Testis (tissue), 3 donors: ENCODE data around the gene SPP1. TPM values are rescaled to one million over a fixed set of nuclear protein-coding genes. Genes with fewer than 3 reads are reported as not detected.

Source experiments
- DNase-seq: peaks from one replicate; pipeline ENCODE4 v3.0.0-alpha.2; 2019
- H3K27ac ChIP-seq, 2 donors: fragments of 200-600 bp; sonication (generic); one replicate each; pipeline ENCODE4 v1.5.1; 2019
- H3K27me3 ChIP-seq: fragments of 200-600 bp; sonication (generic); one replicate; pipeline ENCODE4 v1.5.1; 2019
- H3K36me3 ChIP-seq: fragments of 200-600 bp; sonication (generic); one replicate; pipeline ENCODE4 v1.5.1; 2017; ENCODE audit warnings: low read depth; ENCODE audit errors: missing control alignments
- H3K4me1 ChIP-seq: fragments of 200-600 bp; sonication (generic); one replicate; pipeline ENCODE4 v1.5.1; 2019
- H3K4me3 ChIP-seq, 2 donors: fragments of 200-600 bp; sonication (generic); one replicate each; pipeline ENCODE4 v1.5.1; 2017 to 2019
- H3K9me3 ChIP-seq: fragments of 200-600 bp; sonication (generic); one replicate; pipeline ENCODE4 v1.5.1; 2017
- CTCF ChIP-seq, 3 experiments: fragments of 450-650 bp in 2 of 3; fragments of 200-600 bp in 1 of 3; sonication (generic) in 1 of 3; IDR thresholded peaks; one replicate each; pipeline ENCODE4 v1.5.1; 2016 to 2019; ENCODE audit warnings: antibody characterized with exemption in 3 of 3, mild to moderate bottlenecking in 2 of 3, moderate library complexity in 1 of 3
- POLR2A ChIP-seq: fragments of 450-650 bp; IDR thresholded peaks from one replicate; pipeline ENCODE4 v1.6.1; 2017; ENCODE audit warnings: antibody characterized with exemption, mild to moderate bottlenecking, moderate library complexity
- WGBS, 2 donors: methylation state at CpG; one replicate each; pipeline ENCODE4 v1.1.5; 2018; 5-methylcytosine and 5-hydroxymethylcytosine counted together
- intact Hi-C: fragments of 100-400 bp; cut with DNase I; formaldehyde crosslinking; loops from one replicate; pipeline ENCODE4 v1.15.1; 2023; ENCODE audit warnings: low total_unique reads
- polyA plus RNA-seq: library from polyadenylated mRNA; stranded (reverse); fragments of 350-450 nt; fragmentation: Illumina TruSeq; extraction: RNeasy Lipid Tissue Mini Kit (QIAGEN cat#74804); gene quantifications from one replicate; pipeline ENCODE4 v1.2.3, GENCODE V29; 2014; ENCODE audit warnings: low read depth, low replicate concordance; ENCODE audit not compliant: insufficient read depth
- total RNA-seq, 2 donors: library from RNA; depleted of rRNA; stranded (reverse); fragments of >200 nt; gene quantifications; one replicate each; pipeline ENCODE4 v1.2.3, GENCODE V29; 2016

Gene SPP1
- total and polyA plus RNA-seq, 3 donors from 2014 or later, result 5.0 to 71.7 (median 30.2) TPM

GRCh38 chr4:87982446-87983010, 7.0 kb downstream of the SPP1 start:
- 88 to 90% methylated on average over 13 of the region's 13 CpGs for WGBS, 2 donors
- intact Hi-C loops, result no loop called here

GRCh38 chr4:87983996-87984395, 8.5 kb downstream of the SPP1 start:
- no peaks in the 10 kb centered on the region for H3K4me1 ChIP-seq
- H3K27ac ChIP-seq, result no peak overlapping the region
- H3K4me3 ChIP-seq, result no peak overlapping the region
- TF ChIP-seq POLR2A (no peak), CTCF (IDR thresholded peaks at IDR 0.05) (no peak)
- DNase-seq, result no peak
- H3K9me3 ChIP-seq, result no peaks in the 10 kb centered on the region
- H3K27me3 ChIP-seq, result no peaks in the 10 kb centered on the region
- intact Hi-C loops, result no loop called here
- WGBS, 2 donors, result 87 to 92% methylated on average over 2 of the region's 2 CpGs
- H3K36me3 ChIP-seq, result no peaks in the 10 kb centered on the region

More at GRCh38 chr4:87982446-87983010, 7.0 kb downstream of the SPP1 start:
- DNase-seq, result no peak
- Histone ChIP-seq H3K9me3 (no peaks in the 10 kb centered on the region), H3K27me3 (no peaks in the 10 kb centered on the region), H3K4me1 (no peaks in the 10 kb centered on the region), H3K4me3 (no peak overlapping the region), H3K27ac (no peak overlapping the region), H3K36me3 (no peaks in the 10 kb centered on the region)
- TF ChIP-seq POLR2A (no peak), CTCF (IDR thresholded peaks at IDR 0.05) (no peak)

- Histone ChIP-seq H3K27me3 (no peaks in the 10 kb centered on the region), H3K4me1 (no peaks in the 10 kb centered on the region), H3K36me3 (no peaks in the 10 kb centered on the region), H3K4me3 (no peak overlapping the region), H3K9me3 (no peaks in the 10 kb centered on the region), H3K27ac (no peak overlapping the region)
- DNase-seq, result peak; percentile 87
- TF ChIP-seq CTCF (IDR thresholded peaks at IDR 0.05) (peak in 1 of 3 experiments; percentile 37), POLR2A (no peak)
- intact Hi-C loops, result no loop called here
- 14% methylated on average over 1 of the region's 1 CpG; no CpG with 5 or more reads in 1 of the 2 donors for WGBS, 2 donors
Measured at GRCh38 chr4:87985097-87985886, 9.8 kb downstream of the SPP1 start.

GRCh38 chr4:87985887-87986200, 10.3 kb downstream of the SPP1 start:
- H3K27ac ChIP-seq, result no peak overlapping the region
- intact Hi-C loops, result no loop called here
- no peak for TF ChIP-seq POLR2A
- no peak for TF ChIP-seq CTCF (IDR thresholded peaks at IDR 0.05)
- H3K4me1 ChIP-seq, result no peaks in the 10 kb centered on the region
- no peak overlapping the region for H3K4me3 ChIP-seq
- WGBS, 2 donors, result 53 to 72% methylated on average over 4 of the region's 4 CpGs
- DNase-seq, result no peak
- H3K9me3 ChIP-seq, result no peaks in the 10 kb centered on the region
- no peaks in the 10 kb centered on the region for H3K27me3 ChIP-seq
- no peaks in the 10 kb centered on the region for H3K36me3 ChIP-seq
